Limb (tissue), 2 donors: ENCODE results near the gene GRK5.

Experiments
- DNase-seq, 2 donors: peaks; one replicate each; pipeline ENCODE4 v3.0.0-alpha.2; 2016; ENCODE audit errors: extremely low spot score in 2 of 2

The GRK5 gene

GRCh38 chr10:119315128-119316001, 108.0 kb downstream of the GRK5 start:
- DNase-seq = no peak

GRCh38 chr10:119316002-119316358, 108.6 kb downstream of the GRK5 start:
- DNase-seq = no peak

GRCh38 chr10:119316729-119317097, 109.3 kb downstream of the GRK5 start:
- no peak for DNase-seq

- no peak for DNase-seq
These were observed 111.2 kb downstream of the GRK5 start for GRCh38 chr10:119318411-119319160.

GRCh38 chr10:119319161-119319919, 112.0 kb downstream of the GRK5 start:
- no peak for DNase-seq

- DNase-seq = no peak
These were observed 112.5 kb downstream of the GRK5 start for GRCh38 chr10:119319920-119320258.

- no peak for DNase-seq
These were observed 113.6 kb downstream of the GRK5 start for GRCh38 chr10:119320981-119321380.

- no peak for DNase-seq
These were observed 116.0 kb downstream of the GRK5 start for GRCh38 chr10:119323085-119324016.

GRCh38 chr10:119325131-119325530, 117.8 kb downstream of the GRK5 start:
- no peak for DNase-seq

GRCh38 chr10:119326167-119326566, 118.8 kb downstream of the GRK5 start:
- no peak for DNase-seq

GRCh38 chr10:119327096-119327745, 119.8 kb downstream of the GRK5 start:
- no peak for DNase-seq

- no peak for DNase-seq
These were observed 120.9 kb downstream of the GRK5 start for GRCh38 chr10:119328223-119328622.

GRCh38 chr10:119330342-119330741, 123.0 kb downstream of the GRK5 start:
- DNase-seq = no peak

- peak; percentile 20 to 68 for DNase-seq
These were observed 123.7 kb downstream of the GRK5 start for GRCh38 chr10:119331061-119331460.

GRCh38 chr10:119333146-119333792, 125.9 kb downstream of the GRK5 start:
- DNase-seq = no peak

- no peak for DNase-seq
These were observed 128.4 kb downstream of the GRK5 start for GRCh38 chr10:119335671-119336353.

GRCh38 chr10:119336599-119336998, 129.2 kb downstream of the GRK5 start:
- no peak for DNase-seq

GRCh38 chr10:119337223-119337622, 129.9 kb downstream of the GRK5 start:
- no peak for DNase-seq

GRCh38 chr10:119337796-119338432, 130.5 kb downstream of the GRK5 start:
- no peak for DNase-seq
